Omental fat pad (tissue), 4 donors: Measurements from ENCODE around the gene LXN. TPM values are rescaled to one million over a fixed set of nuclear protein-coding genes. Genes with fewer than 3 reads are reported as not detected.

Experiments
- ATAC-seq: fragments of 150-250 bp; one replicate; pipeline ENCODE4 v1.9.1; 2016; ENCODE audit warnings: mild to moderate bottlenecking, moderate library complexity; ENCODE audit not compliant: low FRiP score
- DNase-seq: peaks from one replicate; pipeline ENCODE4 v3.0.0-alpha.2; 2019; ENCODE audit warnings: low spot score
- total RNA-seq, 4 donors: library from RNA; depleted of rRNA; stranded (reverse); fragments of >200 nt; gene quantifications; one replicate each; pipeline ENCODE4 v1.1.0, GENCODE V29; 2016
- TF ChIP-seq, protein P1 (sequence below), 3 donors: fragments of 450-650 bp; IDR thresholded peaks; one replicate each; pipeline ENCODE4 v1.5.1; 2016 to 2017; ENCODE audit warnings: antibody characterized with exemption in 3 of 3, mild to moderate bottlenecking in 3 of 3, moderate library complexity in 2 of 3

LXN gene
- total RNA-seq, 4 donors from 2014 or later = 38.3 to 80.6 (median 62.7) TPM

DNA sequence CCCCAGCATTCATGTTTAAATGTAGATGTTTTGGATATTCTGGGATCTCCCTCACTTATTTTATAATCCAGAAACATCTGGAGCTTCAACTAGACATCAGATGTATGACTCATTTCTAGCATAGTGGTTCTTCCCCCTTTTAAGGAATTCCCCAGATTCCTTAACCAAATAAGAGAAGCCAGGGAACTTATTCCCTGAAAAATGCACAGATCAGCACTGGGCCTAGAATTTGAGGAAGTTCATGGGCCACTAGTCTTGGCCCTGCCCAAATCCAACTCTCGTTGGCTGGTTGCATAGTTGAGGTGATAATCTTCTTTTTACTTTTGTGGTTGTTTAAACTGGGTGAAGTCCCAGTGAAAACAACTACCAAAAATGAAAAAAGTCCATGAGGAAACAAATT, 39.4 kb upstream of the LXN start:
- DNase-seq (no peak), ATAC-seq (peak; percentile 50)
- TF ChIP-seq, protein P1, sequence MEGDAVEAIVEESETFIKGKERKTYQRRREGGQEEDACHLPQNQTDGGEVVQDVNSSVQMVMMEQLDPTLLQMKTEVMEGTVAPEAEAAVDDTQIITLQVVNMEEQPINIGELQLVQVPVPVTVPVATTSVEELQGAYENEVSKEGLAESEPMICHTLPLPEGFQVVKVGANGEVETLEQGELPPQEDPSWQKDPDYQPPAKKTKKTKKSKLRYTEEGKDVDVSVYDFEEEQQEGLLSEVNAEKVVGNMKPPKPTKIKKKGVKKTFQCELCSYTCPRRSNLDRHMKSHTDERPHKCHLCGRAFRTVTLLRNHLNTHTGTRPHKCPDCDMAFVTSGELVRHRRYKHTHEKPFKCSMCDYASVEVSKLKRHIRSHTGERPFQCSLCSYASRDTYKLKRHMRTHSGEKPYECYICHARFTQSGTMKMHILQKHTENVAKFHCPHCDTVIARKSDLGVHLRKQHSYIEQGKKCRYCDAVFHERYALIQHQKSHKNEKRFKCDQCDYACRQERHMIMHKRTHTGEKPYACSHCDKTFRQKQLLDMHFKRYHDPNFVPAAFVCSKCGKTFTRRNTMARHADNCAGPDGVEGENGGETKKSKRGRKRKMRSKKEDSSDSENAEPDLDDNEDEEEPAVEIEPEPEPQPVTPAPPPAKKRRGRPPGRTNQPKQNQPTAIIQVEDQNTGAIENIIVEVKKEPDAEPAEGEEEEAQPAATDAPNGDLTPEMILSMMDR (IDR thresholded peaks at IDR 0.05) = no peak

DNA sequence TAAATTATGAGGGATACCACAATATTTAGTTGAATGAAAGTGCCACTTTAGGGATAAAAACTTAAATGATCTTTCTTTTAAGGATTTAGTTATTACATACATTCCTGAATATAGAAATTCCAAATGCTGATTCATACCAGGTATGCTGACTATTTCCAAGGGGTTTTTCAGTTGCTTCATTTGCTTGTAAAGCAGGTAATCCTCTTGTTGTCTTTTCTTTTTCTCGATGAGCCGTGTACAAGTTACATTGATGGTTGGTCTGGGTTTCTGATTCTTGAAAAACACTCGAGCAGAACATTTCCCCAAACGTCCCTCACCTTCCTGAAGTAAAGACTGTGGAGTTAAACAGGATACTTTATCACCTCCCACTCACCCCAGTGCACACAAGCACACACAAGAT, 38.2 kb upstream of the LXN start:
- DNase-seq (no peak), ATAC-seq (no peak)
- TF ChIP-seq, protein P1 (IDR thresholded peaks at IDR 0.05) = no peak

DNA sequence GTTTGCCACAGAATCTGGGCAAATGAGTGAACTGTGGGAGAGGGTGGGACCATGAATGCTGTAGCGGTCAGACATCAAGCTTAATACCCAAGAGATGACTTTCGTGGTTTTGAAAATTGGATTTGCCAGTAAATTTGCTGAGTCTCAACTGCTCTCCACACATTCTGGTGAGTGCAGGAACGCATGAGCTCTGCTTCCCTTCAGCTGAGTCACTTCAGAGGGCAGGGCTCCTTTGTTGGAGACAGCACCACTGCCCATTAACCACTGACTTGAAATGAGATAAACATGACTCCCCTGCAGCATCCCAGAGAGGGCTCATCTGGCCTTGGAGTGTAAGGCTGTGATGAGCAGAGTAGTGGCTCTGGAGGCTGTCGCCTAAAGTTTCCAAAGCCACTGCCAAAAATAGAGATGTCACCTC, 37.2 kb upstream of the LXN start:
- TF ChIP-seq, protein P1 (IDR thresholded peaks at IDR 0.05) = no peak
- ATAC-seq = peak; percentile 90
- DNase-seq = no peak

DNA sequence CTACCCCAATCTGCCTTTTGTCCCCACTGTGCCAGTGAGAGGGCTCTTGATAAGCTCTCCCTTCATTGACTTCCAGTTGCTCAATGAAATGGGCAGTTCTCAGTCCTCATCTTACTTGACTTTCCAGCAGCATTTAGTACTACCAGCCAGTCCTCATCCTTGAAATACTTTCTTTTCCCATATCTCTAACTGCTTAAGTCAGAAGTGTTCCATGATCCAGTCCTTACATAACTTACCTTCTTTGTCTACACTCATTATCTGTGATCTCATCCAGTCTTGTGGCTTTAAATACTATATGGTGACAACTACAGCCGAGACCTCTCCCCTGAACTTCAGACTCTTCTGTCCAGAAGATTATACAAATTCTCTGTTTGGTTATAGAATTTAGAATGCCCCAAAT, 31.1 kb upstream of the LXN start:
- ATAC-seq (no peak), DNase-seq (no peak)
- TF ChIP-seq, protein P1 (IDR thresholded peaks at IDR 0.05) = no peak

DNA sequence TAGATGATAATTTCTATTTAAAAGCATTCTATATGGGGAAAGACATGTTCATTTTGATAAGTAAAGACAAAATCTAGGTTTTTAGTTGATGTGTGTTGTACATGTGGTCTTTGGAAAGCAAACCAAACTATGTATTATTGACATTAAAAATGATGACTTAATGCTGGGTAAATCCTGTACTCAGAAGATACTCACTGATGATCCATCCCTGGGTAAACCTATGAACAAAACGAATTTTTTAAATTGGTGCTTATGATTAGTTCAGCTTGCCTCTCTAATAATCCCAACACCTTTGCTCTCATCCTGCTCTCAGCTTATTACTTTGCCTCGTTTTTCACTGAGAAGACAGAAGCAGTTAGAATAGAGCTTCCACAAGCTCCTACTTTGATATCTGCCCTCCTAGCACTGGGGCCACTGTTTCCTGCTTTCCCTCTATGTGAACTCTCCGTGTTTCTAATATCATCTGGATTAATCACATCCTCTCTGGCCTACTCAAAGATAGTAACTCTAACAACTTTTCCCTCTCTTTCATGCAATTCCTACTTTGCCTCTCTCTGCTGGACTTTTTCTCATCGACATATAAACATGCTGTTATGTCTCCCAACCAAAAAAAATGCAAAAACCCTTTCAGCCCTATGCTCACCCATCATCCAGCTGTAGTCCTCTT, 30.5 kb upstream of the LXN start:
- DNase-seq (no peak), ATAC-seq (no peak)
- TF ChIP-seq, protein P1 (IDR thresholded peaks at IDR 0.05) = no peak

DNA sequence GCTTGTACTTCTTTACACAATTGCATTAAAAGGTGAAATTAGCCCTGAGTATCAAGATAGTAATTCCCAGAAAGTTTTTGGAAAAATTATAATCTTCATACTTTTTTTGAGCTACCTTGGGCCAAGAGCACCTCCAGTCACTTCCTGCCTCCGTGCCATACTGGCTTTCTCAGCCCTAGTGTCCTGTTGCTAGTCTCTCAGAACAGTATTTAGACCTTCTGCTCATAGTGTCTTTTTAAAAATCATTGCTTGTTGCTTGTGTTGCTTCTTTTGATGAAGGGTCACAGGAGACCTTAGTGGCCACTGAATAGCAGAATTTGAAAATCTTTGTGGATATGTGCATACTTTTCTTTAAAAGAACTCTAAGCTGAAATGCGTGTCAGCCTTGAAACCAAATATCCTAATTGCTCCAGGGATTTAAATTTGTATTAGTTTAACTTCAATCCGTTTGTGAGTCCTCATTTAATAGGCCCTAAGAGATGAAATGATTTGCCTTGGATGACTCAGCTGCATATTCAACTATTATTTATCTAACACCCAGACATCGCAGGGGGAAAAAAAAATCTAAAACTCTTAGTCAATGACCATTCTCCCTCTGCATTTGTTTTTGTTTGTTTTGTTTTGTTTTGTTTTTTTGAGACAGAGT, 29.1 kb upstream of the LXN start:
- DNase-seq (no peak), ATAC-seq (no peak)
- TF ChIP-seq, protein P1 (IDR thresholded peaks at IDR 0.05) = no peak

DNA sequence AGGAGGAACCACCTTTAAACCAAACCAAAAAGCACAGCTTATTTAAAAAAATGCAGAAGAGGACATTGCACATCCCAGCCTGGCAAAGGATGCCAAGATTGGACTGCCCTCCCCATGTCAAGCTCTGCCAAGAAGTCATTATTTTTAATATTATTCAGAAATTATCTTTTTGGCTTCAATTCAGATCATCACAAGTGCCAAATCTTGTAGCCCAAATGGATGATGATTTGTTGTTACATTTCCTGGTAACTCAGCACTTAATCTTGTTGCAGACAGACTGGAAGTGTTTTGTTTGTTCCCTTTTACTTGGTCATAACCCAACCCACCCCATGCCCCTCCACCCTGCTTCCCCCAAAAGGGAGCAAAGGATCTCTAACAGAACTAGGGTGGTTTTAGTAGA, 28.1 kb upstream of the LXN start:
- no peak for DNase-seq
- TF ChIP-seq, protein P1 (IDR thresholded peaks at IDR 0.05) = no peak
- ATAC-seq = peak; percentile 73
